HG03378 (cell line): ENCODE results near the gene LIN28A.

Source experiments
- ATAC-seq: cut with Tn5 transposase; IDR thresholded peaks from one replicate; pipeline ENCODE4 v1.9.1; 2021; ENCODE audit warnings: mild to moderate bottlenecking, moderate library complexity; ENCODE audit not compliant: unreplicated experiment

Gene LIN28A

GRCh38 chr1:26431979-26432695 lies 21.5 kb downstream of the LIN28A start, which contains the start of gene DHDDS:
Gene DHDDS, plus strand, starts transcription at chr1:26432321. Its CDS starts 625 bp downstream, at chr1:26432946.
- ATAC-seq = peak; percentile 88

GRCh38 chr1:26432793-26433192 lies 22.2 kb downstream of the LIN28A start:
- no peak for ATAC-seq

- ATAC-seq = no peak
Measured at GRCh38 chr1:26434161-26434752, 23.6 kb downstream of the LIN28A start.

- ATAC-seq = no peak
Measured at GRCh38 chr1:26438041-26438440, 27.4 kb downstream of the LIN28A start.

- ATAC-seq = no peak
Measured at GRCh38 chr1:26440259-26440658, 29.6 kb downstream of the LIN28A start.

GRCh38 chr1:26449868-26450267 lies 39.3 kb downstream of the LIN28A start:
- ATAC-seq = no peak

- ATAC-seq = no peak
Measured at GRCh38 chr1:26450908-26451307, 40.3 kb downstream of the LIN28A start.

- ATAC-seq = no peak
Measured at GRCh38 chr1:26452459-26453183, 42.0 kb downstream of the LIN28A start.

- ATAC-seq = no peak
Measured at GRCh38 chr1:26459148-26459547, 48.5 kb downstream of the LIN28A start.

- ATAC-seq = no peak
Measured at GRCh38 chr1:26459573-26460031, 49.0 kb downstream of the LIN28A start.

GRCh38 chr1:26468911-26469310 lies 58.3 kb downstream of the LIN28A start:
- ATAC-seq = no peak

- ATAC-seq = no peak
Measured at GRCh38 chr1:26469558-26469957, 58.9 kb downstream of the LIN28A start.

GRCh38 chr1:26470878-26471497 lies 60.4 kb downstream of the LIN28A start:
- no peak for ATAC-seq

- peak; percentile 13 for ATAC-seq
Measured at GRCh38 chr1:26471498-26472319, 61.1 kb downstream of the LIN28A start.

- peak; percentile 46 for ATAC-seq
Measured at GRCh38 chr1:26472320-26472900, 61.8 kb downstream of the LIN28A start, which contains the start of gene HMGN2. Gene HMGN2, plus strand, starts transcription at chr1:26472440. Its CDS starts 173 bp downstream, at chr1:26472613.

GRCh38 chr1:26472901-26473845 lies 62.6 kb downstream of the LIN28A start:
- peak; percentile 51 for ATAC-seq

- ATAC-seq = no peak
Measured at GRCh38 chr1:26474818-26475217, 64.2 kb downstream of the LIN28A start.

- ATAC-seq = no peak
Measured at GRCh38 chr1:26475989-26476388, 65.4 kb downstream of the LIN28A start.

GRCh38 chr1:26476958-26477357 lies 66.3 kb downstream of the LIN28A start:
- no peak for ATAC-seq
